GM12872 (cell line): Measurements from ENCODE around the gene IGSF5.

ENCODE experiments used
- CTCF ChIP-seq: IDR thresholded peaks from 3 replicates; pipeline ENCODE4 v1.5.1; 2011; ENCODE audit warnings: low read depth, mild to moderate bottlenecking, low read length, moderate library complexity; ENCODE audit not compliant: insufficient read depth

The IGSF5 gene

GRCh38 chr21:39837861-39838359 lies 92.9 kb downstream of the IGSF5 start:
- no peak for TF ChIP-seq CTCF

- TF ChIP-seq CTCF: no peak
Measured at GRCh38 chr21:39840373-39841097, 95.6 kb downstream of the IGSF5 start.

- TF ChIP-seq CTCF: no peak
Measured at GRCh38 chr21:39842741-39843459, 97.9 kb downstream of the IGSF5 start.

GRCh38 chr21:39843483-39843882 lies 98.5 kb downstream of the IGSF5 start:
- no peak for TF ChIP-seq CTCF

- TF ChIP-seq CTCF: no peak
Measured at GRCh38 chr21:39843916-39844315, 98.9 kb downstream of the IGSF5 start.

GRCh38 chr21:39845571-39846130 lies 100.7 kb downstream of the IGSF5 start:
- no peak for TF ChIP-seq CTCF

- TF ChIP-seq CTCF: no peak
Measured at GRCh38 chr21:39847877-39848276, 102.9 kb downstream of the IGSF5 start.
